Spinal cord (tissue), 10 donors: ENCODE results near the gene HBS1L. TPM values are rescaled to one million over a fixed set of nuclear protein-coding genes. Genes with fewer than 3 reads are reported as not detected.

Experiments used
- DNase-seq, 6 donors: peaks; one replicate each; pipeline versions ENCODE4 v3.0.0 to v3.0.0-alpha.2; 2013 to 2015; ENCODE audit warnings: low spot score in 6 of 6, low read depth in 4 of 6
- H3K27ac ChIP-seq: one replicate; pipeline ENCODE4 v1.5.1; 2013; ENCODE audit warnings: low read depth, low read length, control low read depth
- H3K27me3 ChIP-seq: one replicate; pipeline ENCODE4 v1.6.1; 2013; ENCODE audit warnings: low read length; ENCODE audit not compliant: control insufficient read depth, insufficient read depth
- H3K36me3 ChIP-seq: one replicate; pipeline ENCODE4 v1.6.1; 2013; ENCODE audit warnings: low read length; ENCODE audit not compliant: control insufficient read depth, insufficient read depth
- H3K4me1 ChIP-seq: one replicate; pipeline ENCODE4 v1.6.1; 2013; ENCODE audit warnings: low read length; ENCODE audit not compliant: control insufficient read depth, insufficient read depth
- H3K4me3 ChIP-seq: one replicate; pipeline ENCODE4 v1.5.1; 2013; ENCODE audit warnings: low read depth, low read length, control low read depth
- H3K9me3 ChIP-seq: one replicate; pipeline ENCODE4 v1.6.1; 2013; ENCODE audit warnings: low read length; ENCODE audit not compliant: control insufficient read depth, insufficient read depth
- WGBS: methylation state at CpG from one replicate; pipeline ENCODE4 v1.1.5; 2013; ENCODE audit warnings: missing lambda C conversion rate; ENCODE audit not compliant: insufficient coverage; 5-methylcytosine and 5-hydroxymethylcytosine counted together
- polyA plus RNA-seq, 2 donors: library from polyadenylated mRNA; unstranded; fragments of 120-200 nt; gene quantifications; one replicate each; pipeline ENCODE4 v1.2.1, GENCODE V29; 2013; ENCODE audit not compliant: insufficient read length in 2 of 2
- total RNA-seq, 2 donors: library from RNA; depleted of rRNA in 1 of 2; stranded (reverse); fragments of 120-200 nt in 1 of 2; fragments of >200 nt in 1 of 2; gene quantifications; one replicate each; pipeline versions ENCODE4 v1.2.3 to v1.2.4, GENCODE V29; 2013 to 2014
- donor health status: healthy.

Gene HBS1L
- total and polyA plus RNA-seq, 4 donors = 63.7 to 121 (median 89.1) TPM

DNA sequence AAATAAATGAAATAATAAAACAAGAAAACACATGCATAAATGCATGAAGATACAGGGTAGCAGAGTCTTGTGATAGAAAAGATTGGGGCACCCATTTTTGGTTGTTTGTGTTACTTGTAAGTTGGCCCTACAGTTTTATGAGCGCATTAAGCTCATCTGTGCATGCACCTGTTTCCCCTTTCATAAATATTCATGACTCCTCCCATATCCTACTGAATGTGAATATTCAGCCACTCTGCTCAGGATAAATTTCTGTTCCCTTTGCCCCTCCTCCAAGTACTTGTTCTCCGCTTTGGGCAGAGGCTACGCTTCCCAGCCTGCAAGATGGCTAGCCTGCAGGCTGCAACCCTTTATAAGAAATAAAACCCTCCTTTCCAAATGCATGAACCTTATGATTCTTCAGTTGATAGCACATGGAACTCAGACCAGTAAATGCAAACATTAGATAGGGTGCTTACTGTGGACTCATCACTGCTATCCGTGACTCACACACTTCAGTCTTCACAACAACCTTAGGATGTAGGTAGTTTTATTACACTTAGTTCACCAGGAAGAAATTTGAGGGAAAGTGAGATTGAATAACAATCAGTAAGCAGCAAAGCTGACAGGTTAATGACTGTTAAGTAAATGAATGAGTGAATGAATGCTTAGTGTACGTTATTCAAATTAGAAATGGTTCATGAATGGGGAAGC is 119.7 kb downstream of the HBS1L start:
- Histone ChIP-seq H3K9me3 (no peaks in the 10 kb centered on the region), H3K27ac (no peak overlapping the region)
- 71% methylated on average over 2 of the region's 5 CpGs for WGBS

DNA sequence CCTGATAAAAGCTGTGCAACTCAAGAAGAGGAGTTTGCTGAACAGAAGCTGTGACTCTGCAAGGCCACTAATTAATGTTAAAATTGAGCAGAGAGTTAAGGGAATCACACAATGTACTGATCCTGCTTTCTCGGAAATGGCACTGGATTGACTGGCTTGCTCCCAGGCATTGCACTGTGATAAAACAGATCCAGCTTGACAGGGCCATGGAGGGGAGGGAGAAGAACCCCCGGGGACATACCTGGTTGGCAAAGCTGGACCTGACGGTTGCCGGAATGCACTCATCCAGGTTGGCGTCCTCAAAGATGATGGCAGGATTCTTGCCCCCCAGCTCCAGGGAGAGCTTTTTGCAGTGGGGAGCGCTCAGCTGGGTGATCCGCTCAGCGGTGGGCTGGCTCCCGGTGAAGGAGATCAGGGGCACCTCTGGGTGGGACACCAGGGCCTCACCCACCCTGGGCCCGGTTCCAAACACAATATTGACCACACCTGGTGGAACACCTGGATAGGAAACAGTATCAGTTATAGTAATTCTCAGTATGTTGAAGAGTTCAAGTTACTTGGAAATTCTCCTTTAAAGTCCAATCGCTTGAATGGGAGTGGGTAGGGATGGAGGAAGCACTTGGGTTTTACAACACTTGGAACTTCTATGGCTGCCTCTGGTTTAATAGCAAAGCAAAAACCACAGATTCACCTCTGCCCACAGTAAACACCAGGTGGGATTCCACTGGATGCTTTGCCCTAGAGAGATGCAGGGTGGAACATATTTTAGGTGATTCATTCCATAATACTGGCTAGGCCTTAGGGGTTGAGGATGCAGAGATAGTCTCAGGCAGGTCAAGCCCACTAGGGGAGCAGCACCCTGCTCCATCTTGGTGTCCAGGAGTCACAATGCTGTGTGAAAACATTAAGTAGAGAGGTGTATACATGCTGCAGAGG is 121.8 kb downstream of the HBS1L start:
- H3K27me3 ChIP-seq = no peaks in the 10 kb centered on the region
- no peak overlapping the region for H3K4me3 ChIP-seq
- H3K4me1 ChIP-seq = no peaks in the 10 kb centered on the region
- H3K36me3 ChIP-seq = no peaks in the 10 kb centered on the region
- H3K27ac ChIP-seq = no peak overlapping the region
- H3K9me3 ChIP-seq = no peaks in the 10 kb centered on the region
- DNase-seq = no peak
- 97% methylated on average over 8 of the region's 11 CpGs for WGBS

More for the DNA sequence above, 119.7 kb downstream of the HBS1L start:
- no peaks in the 10 kb centered on the region for H3K4me1 ChIP-seq
- no peaks in the 10 kb centered on the region for H3K36me3 ChIP-seq
- DNase-seq = peak in 2 of 6 donors; percentile 35 to 43
- no peaks in the 10 kb centered on the region for H3K27me3 ChIP-seq
- H3K4me3 ChIP-seq = no peak overlapping the region

DNA sequence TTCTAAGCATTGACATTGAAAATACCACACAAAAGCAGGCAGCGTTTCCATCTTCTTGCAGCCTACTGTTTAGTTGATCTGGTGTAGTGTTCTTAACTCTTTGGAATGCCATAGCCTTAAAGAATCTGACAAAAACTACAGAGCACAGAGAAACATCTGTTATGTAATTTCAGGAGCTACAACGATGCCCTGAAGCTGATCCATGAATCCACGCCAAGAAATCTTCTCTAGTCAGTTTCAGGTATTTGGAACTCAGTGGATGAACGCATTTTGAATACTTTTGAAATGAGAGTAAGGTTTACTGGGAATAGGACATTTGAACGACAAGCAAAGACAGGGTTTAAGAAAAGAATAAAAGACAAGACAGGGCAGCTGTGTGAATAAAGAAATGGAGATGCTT is 122.5 kb downstream of the HBS1L start:
- Histone ChIP-seq H3K4me1 (no peaks in the 10 kb centered on the region), H3K27me3 (no peaks in the 10 kb centered on the region), H3K4me3 (no peak overlapping the region), H3K27ac (no peak overlapping the region), H3K9me3 (no peaks in the 10 kb centered on the region), H3K36me3 (no peaks in the 10 kb centered on the region)
- WGBS = 86% methylated on average over 3 of the region's 5 CpGs
- no peak for DNase-seq

DNA sequence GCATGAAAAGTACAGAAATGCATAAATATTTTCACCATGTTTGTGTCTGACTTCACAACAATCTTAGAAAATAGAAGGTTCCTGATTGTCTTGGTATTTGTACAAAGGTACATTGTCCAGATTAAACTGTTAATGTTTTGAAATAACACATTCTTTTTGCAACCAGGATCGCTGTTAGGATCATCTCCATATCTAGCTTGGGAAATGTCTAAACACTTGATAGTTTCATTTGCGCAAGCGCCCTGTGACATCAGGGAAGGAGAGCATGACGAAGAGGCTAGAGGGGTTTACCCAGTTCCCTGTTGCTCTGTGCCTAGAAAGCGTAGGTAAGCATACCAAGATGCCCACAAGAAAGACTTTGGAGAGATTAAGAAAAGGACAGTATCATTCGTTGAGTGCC is 124.2 kb downstream of the HBS1L start:
- 100% methylated on average over 5 of the region's 6 CpGs for WGBS
- H3K4me1 ChIP-seq = no peaks in the 10 kb centered on the region
- H3K9me3 ChIP-seq = no peaks in the 10 kb centered on the region
- no peak overlapping the region for H3K4me3 ChIP-seq
- no peak for DNase-seq
- no peaks in the 10 kb centered on the region for H3K36me3 ChIP-seq
- H3K27ac ChIP-seq = no peak overlapping the region
- H3K27me3 ChIP-seq = no peaks in the 10 kb centered on the region

DNA sequence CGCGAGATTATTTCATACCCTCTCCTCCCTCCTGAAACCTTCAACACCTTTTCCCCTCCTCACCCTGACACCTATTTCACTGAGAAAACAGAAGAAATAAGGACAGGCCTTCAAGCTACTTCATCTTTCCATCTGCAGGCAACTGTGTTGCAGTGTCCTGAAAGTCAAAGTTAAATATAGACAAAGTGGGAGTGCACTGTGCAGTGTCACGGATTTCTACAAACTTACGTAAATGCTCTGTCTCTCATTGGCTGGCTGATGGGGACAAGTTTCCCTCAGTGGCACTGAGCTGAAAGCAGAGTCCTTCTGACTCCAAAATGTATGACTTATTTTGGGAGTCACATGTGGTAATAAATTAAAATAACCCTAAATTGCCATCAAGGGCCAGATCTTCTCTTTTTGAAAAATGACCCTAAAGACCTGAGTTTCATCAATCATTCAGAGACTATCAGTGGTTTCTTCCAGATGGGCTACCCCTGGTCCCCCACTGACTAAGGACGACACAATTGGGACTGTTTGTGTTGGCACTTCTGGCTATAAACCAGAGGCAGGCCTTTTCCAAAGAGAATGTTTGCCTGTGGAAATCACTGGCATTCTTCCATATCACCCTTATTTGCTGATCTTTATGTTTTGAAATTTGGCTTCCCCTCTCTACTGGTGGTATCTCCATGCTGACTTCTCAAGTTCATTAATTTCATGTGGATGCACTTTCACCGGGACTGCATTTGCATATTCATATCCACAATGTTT is 126.3 kb downstream of the HBS1L start:
- Histone ChIP-seq H3K27me3 (no peaks in the 10 kb centered on the region), H3K4me3 (no peak overlapping the region), H3K36me3 (no peaks in the 10 kb centered on the region), H3K4me1 (no peaks in the 10 kb centered on the region), H3K27ac (no peak overlapping the region), H3K9me3 (no peaks in the 10 kb centered on the region)
- WGBS = 65% methylated on average over 3 of the region's 6 CpGs
- peak in 1 of 6 donors; percentile 58 for DNase-seq

DNA sequence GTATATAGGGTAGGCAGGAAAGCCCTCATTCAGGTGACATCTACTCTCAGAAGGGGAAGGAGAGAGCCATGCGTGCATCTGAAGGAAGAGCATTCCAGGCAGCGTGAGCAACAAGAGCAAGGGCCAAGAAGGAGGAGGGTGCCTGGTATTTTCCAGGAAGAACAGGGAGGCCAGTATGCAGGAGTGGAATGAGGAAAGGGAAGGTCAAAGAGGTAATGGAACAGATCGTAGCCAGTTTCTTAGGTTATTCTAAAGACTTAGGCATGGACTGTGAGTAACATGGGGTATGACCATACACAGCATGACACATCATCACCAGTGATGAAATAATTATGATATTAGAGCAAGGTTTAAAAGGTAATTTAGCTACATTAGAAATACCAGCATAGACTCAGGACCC is 128.8 kb downstream of the HBS1L start:
- no peak overlapping the region for H3K27ac ChIP-seq
- H3K4me1 ChIP-seq = no peaks in the 10 kb centered on the region
- no peak overlapping the region for H3K4me3 ChIP-seq
- WGBS = 96% methylated on average over 2 of the region's 3 CpGs
- no peaks in the 10 kb centered on the region for H3K27me3 ChIP-seq
- no peak for DNase-seq
- no peaks in the 10 kb centered on the region for H3K9me3 ChIP-seq
- no peaks in the 10 kb centered on the region for H3K36me3 ChIP-seq

DNA sequence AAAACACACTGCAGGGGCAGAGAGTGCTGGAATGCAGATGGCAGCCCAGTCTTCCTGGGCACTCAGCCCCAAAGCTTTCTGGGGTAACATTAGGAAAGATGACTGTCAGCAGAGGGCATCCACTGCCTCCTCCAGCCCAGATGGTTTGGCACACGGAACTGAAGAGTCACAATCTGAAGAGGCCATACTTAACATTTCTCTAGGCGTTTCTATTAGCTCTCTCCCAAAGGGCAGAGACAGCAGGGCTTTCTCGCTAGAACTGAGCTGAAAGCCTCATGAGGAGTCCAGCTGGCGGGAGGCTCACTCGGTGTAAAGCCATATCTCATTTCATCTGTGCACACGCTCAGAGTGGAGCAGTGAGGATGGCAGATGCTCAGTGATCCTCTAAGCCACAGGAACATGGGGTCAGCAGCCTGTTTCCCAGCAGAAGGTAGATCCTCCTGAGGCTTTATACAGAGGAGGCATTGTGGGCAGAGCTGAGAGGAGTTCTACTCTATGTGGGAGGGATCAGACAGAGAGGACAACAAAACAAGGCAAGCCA is 132.8 kb downstream of the HBS1L start:
- no peaks in the 10 kb centered on the region for H3K36me3 ChIP-seq
- WGBS = 67% methylated on average over 5 of the region's 6 CpGs
- no peak overlapping the region for H3K4me3 ChIP-seq
- H3K9me3 ChIP-seq = no peaks in the 10 kb centered on the region
- no peak overlapping the region for H3K27ac ChIP-seq
- H3K27me3 ChIP-seq = no peaks in the 10 kb centered on the region
- peak in 1 of 6 donors; percentile 21 for DNase-seq
- no peaks in the 10 kb centered on the region for H3K4me1 ChIP-seq

DNA sequence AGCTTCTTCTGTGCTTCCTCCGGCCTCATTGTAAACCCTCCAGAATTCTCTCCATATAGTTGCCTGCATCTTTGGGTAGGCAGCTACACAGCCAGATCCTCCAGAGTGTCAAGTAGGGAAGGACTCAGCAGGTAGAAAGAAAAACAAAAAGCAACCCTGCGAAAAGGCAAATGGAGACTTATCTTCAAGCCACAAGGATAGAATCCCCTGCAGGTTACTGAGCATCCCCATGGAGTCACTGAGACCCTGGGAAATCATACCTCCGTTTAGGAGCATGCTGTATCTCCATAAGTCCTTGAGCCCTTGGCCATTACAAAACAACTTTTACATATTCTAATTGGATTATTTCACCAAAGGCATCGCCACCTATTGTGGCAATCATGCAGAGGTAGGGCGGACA is 133.3 kb downstream of the HBS1L start:
- Histone ChIP-seq H3K4me3 (no peak overlapping the region), H3K36me3 (no peaks in the 10 kb centered on the region), H3K27me3 (no peaks in the 10 kb centered on the region), H3K9me3 (no peaks in the 10 kb centered on the region), H3K4me1 (no peaks in the 10 kb centered on the region), H3K27ac (no peak overlapping the region)
- DNase-seq = no peak
- WGBS = 72% methylated on average over 5 of the region's 5 CpGs

DNA sequence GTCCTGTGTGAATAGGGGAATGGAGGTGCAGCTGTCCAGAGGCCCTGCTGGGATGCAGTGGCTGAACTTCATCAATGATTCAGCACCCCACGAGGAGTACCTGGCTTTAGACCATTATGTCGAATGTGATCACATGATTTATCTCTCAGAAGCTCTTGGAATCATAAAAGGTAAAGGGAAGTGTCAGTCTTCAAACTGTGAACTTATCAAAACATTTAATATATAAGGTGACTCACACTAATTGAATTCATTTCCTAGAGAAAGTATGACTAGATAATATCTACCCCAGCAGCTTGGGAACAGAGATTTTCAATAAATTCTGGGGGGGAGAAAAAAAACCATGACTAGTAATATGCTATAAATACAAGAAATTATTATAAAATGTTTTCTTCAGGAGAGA is 134.2 kb downstream of the HBS1L start:
- Histone ChIP-seq H3K4me3 (no peak overlapping the region), H3K36me3 (no peaks in the 10 kb centered on the region), H3K4me1 (no peaks in the 10 kb centered on the region), H3K27ac (no peak overlapping the region), H3K27me3 (no peaks in the 10 kb centered on the region), H3K9me3 (no peaks in the 10 kb centered on the region)
- no peak for DNase-seq
- no CpG with 5 or more reads among the region's 2 CpGs for WGBS
